Stomach smooth muscle (tissue), 2 donors: Measurements from ENCODE around the gene C1orf167.
A peak's percentile ranks its signal among the peaks of the same experiment; 100 is the strongest.

Experiments
- H3K27ac ChIP-seq: one replicate; pipeline ENCODE4 v1.7.0; 2013; ENCODE audit warnings: mild to moderate bottlenecking, low read length, inconsistent platforms
- H3K27me3 ChIP-seq, 2 donors: one replicate each; pipeline ENCODE4 v1.7.0; 2013; ENCODE audit warnings: low read length in 2 of 2; ENCODE audit not compliant: insufficient read depth in 2 of 2, control insufficient read depth in 1 of 2
- H3K36me3 ChIP-seq, 2 donors: one replicate each; pipeline ENCODE4 v1.7.0; 2013; ENCODE audit warnings: low read length in 2 of 2; ENCODE audit not compliant: control insufficient read depth in 2 of 2, insufficient read depth in 2 of 2
- H3K4me1 ChIP-seq: one replicate; pipeline ENCODE4 v1.7.0; 2013; ENCODE audit warnings: low read length; ENCODE audit not compliant: control insufficient read depth, insufficient read depth
- H3K4me3 ChIP-seq, 2 donors: one replicate each; pipeline ENCODE4 v1.7.0; 2013; ENCODE audit warnings: low read length in 2 of 2
- H3K9ac ChIP-seq, 2 donors: one replicate each; pipeline ENCODE4 v1.7.0; 2013; ENCODE audit warnings: low read length in 2 of 2, mild to moderate bottlenecking in 1 of 2
- H3K9me3 ChIP-seq, 2 donors: one replicate each; pipeline ENCODE4 v1.7.0; 2013; ENCODE audit warnings: low read length in 2 of 2; ENCODE audit not compliant: control insufficient read depth in 2 of 2
- donor health status: healthy.
- donor health status: Pancreatic carcinoma.

C1orf167 gene

DNA sequence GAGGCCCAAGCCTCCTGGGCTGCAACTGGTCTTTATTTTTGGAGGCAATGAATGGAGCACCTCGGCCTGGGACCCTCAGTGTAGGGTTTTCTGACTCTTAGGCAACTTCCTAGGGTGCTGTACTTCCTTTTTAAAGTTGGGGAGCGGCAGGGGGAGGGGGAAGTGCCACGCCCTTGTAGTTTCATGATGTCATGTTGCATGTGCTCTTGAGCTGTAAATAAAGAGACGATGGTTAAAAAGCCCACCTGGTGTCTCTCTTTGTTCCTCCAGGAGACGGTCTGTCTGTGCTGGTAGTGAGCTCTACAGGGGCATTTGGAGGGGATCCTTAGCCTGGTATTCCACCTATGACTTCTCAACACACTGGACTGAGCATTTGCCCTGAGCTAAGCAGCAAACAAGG is 36.4 kb upstream of the C1orf167 start:
- H3K9me3 ChIP-seq, result no peaks in the 10 kb centered on the region
- no peaks in the 10 kb centered on the region for H3K36me3 ChIP-seq
- H3K9ac ChIP-seq, result no peak overlapping the region
- H3K4me3 ChIP-seq, result no peak overlapping the region
- no peak overlapping the region for H3K27ac ChIP-seq
- H3K27me3 ChIP-seq, result no peaks in the 10 kb centered on the region
- H3K4me1 ChIP-seq, result peaks cover 24% of the 10 kb centered on the region

DNA sequence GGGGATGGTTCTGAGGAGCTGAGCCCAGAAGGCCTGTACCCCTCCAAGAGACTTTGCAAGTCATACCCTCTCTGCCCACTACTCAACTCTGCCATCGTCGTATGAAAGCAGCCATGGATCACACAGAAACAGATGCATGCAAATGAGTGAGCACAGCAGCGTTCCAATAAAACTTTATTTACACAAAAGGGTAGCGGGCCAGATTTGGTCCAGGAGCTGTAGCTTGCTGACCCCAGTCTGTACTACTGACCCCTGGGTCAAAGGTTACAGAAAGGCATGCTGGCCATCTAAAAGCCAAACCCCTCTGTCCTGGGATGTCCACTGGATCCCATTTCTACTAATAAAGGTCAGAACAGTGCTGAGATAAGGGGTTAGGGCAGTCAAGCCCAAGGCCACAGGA is 34.9 kb upstream of the C1orf167 start:
- Histone ChIP-seq H3K27me3 (no peaks in the 10 kb centered on the region), H3K4me1 (peaks cover 22% of the 10 kb centered on the region), H3K4me3 (no peak overlapping the region), H3K27ac (no peak overlapping the region), H3K36me3 (no peaks in the 10 kb centered on the region), H3K9me3 (no peaks in the 10 kb centered on the region), H3K9ac (no peak overlapping the region)

DNA sequence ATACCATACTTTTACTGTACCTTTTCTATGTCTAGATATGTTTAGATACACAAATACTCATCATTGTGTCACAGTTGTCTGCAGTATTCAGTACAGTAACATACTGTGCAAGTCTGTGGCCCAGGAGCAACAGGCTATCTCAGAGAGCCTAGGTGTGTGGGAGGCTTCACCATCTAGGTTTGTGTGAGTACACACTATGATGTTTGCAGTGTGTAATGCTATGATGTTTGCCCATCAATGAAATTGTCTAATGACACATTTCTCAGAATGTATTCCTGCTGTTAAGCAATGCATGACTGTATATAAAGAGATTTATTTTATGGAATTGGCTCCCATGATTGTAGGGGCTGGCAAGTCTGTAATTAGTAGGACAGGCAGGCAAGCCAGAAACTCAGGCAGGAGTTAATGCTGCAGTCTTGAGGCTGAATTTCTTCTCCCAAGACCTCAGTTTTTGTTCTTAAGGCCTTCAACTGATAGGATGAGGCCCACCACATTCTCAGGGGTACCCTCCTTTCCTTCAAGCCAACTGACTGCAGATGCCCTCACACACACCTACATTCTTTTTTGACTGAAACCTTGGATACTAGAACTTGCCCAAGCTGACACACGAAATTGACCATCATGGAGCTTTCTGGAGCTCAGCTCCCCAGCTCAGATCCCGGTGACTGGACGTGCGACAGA is 33.7 kb upstream of the C1orf167 start:
- Histone ChIP-seq H3K9ac (no peak overlapping the region), H3K27me3 (no peaks in the 10 kb centered on the region), H3K4me1 (peaks cover 25% of the 10 kb centered on the region), H3K36me3 (no peaks in the 10 kb centered on the region), H3K27ac (no peak overlapping the region), H3K9me3 (no peaks in the 10 kb centered on the region), H3K4me3 (no peak overlapping the region)

DNA sequence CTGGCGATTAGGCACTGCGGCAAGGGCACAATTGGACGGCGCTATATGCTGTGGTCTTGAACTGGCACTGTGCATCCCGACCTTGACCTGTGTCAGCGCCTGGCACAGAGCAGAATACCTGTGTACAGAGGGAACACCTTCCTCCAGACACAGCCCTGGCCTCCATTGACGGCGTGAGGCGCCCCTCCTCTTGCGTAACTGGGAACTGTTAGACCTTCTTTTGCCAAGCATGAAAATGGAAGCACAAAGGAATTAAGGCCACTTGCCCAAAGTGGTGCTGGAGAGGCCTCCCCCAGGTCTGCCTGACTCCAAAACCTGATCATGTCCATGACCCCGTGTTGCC is 32.9 kb upstream of the C1orf167 start:
- peaks cover 25% of the 10 kb centered on the region for H3K4me1 ChIP-seq
- H3K27me3 ChIP-seq, result no peaks in the 10 kb centered on the region
- H3K36me3 ChIP-seq, result no peaks in the 10 kb centered on the region
- no peaks in the 10 kb centered on the region for H3K9me3 ChIP-seq
- H3K4me3 ChIP-seq, result no peak overlapping the region
- H3K27ac ChIP-seq, result no peak overlapping the region
- no peak overlapping the region for H3K9ac ChIP-seq

DNA sequence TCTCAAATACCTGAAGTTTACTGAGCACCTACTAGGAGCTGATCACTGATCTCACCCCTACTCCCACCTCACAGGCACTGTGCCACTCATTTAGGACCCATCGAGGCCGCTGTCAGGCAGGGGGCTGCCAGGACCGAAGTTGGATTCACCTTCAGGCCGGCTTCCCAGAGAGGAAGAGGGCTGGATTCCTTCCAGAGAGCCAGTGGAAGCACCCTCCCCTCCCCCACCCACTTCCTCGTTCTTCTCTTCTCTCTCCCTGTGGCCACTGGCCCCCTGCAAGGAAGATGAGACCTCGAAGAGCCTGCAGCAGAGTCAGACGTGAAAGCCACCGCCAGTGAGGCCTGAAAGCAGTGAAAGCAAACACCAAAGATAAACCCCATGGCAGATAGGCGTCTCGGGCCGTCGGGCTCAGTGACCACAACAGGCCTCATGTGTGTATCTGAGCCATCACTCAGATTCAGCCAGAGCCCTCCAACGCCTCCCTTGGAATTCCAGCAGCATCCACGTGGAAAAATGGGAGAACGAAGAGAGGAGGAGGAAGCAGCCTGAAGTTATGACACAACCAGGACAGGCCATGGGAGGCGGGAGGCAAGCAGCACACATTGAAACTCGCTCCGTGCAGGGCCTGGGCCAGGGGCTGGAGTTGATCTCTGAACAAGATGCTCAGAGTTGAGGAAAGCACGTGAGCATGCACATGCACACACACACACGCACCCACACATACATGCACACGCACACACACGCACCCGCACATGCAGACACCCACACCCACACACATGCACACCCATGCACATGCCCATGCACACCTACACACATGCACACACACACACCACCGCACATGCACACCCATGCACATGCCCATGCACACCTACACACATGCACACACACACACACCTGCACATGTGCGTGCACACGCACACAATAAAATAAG is 32.2 kb upstream of the C1orf167 start:
- Histone ChIP-seq H3K27me3 (no peaks in the 10 kb centered on the region), H3K36me3 (no peaks in the 10 kb centered on the region), H3K4me1 (peaks cover 25% of the 10 kb centered on the region), H3K4me3 (no peak overlapping the region), H3K27ac (no peak overlapping the region), H3K9ac (no peak overlapping the region), H3K9me3 (no peaks in the 10 kb centered on the region)

DNA sequence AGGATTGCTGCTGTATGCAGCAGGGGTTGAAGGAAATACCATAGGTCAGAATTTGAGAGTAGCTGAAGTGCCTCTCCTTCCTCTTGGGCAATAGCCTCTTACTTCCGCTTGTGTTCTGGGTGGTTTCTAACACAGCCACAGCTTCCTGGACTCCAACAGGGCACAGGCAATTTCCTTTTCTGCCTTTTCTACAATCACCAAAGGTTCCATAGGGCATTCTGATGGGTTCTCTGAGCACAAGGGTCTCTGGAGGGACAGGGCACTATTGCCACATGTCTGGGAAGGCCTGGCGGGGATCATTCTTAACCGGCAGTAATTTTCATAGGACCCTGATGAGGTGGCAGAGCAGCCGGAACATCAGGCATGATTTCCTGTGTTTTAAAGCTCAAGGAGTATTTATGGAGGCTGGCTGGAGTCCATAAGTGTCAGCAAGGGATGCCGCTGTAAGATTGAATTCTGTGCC is 31.5 kb upstream of the C1orf167 start:
- Histone ChIP-seq H3K9ac (no peak overlapping the region), H3K4me3 (peak overlapping the region in 1 of 2 donors; percentile 15), H3K36me3 (no peaks in the 10 kb centered on the region), H3K9me3 (no peaks in the 10 kb centered on the region), H3K27ac (no peak overlapping the region), H3K4me1 (peaks cover 28% of the 10 kb centered on the region), H3K27me3 (no peaks in the 10 kb centered on the region)

DNA sequence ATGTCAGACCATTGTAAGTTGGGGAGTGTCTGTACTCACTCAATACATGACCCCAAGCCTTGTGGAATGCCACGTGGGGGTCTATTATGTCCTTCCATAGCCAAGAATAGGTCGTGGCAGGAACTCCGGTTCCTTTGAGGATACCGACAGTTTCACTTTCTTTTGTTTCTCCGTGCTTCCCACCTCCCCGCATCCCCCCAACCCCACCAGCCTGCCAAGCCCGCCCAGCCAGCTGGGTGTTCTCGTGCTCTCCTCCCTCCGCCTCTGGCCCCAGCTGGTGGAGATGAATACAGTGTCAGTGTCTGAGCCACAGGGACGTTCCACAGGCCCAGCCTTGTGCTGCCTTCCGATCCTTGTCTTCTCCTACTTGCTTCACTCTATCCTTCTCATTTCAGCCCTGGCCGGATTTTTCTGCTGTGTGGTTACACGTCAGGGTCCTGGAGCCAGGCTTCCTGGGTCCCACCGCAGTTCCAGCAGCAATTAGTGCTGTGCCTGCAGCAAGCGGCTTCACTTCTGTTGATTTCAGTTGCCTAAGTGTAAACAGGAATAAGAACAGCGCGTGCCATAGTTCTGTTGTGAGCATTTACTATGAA is 30.2 kb upstream of the C1orf167 start:
- H3K27me3 ChIP-seq, result no peaks in the 10 kb centered on the region
- peak overlapping the region; percentile 73 to 84 for H3K4me3 ChIP-seq
- H3K27ac ChIP-seq, result peak overlapping the region; percentile 85
- peaks cover 41% of the 10 kb centered on the region for H3K4me1 ChIP-seq
- H3K9me3 ChIP-seq, result no peaks in the 10 kb centered on the region
- peak overlapping the region; percentile 63 to 86 for H3K9ac ChIP-seq
- H3K36me3 ChIP-seq, result no peaks in the 10 kb centered on the region

DNA sequence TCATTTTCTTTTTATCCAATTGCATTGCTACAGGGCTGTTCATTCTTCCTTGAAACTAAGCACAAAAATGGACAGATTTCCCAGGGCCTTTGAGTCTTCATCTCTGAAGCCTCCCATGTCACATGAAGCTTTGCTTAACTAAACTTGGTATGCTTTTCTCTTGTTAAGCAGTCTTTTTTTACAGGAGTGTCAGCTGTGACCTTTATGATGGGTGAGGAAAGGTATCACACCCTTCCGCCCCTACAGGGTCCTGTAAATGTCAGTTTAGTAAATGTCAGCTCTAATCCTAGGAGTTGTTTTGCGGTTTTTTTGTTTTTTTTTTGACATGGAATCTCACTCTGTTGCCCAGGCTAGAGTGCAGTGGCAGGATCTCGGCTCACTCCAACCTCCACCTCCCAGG is 28.7 kb upstream of the C1orf167 start:
- Histone ChIP-seq H3K36me3 (no peaks in the 10 kb centered on the region), H3K9me3 (no peaks in the 10 kb centered on the region), H3K4me3 (no peak overlapping the region), H3K9ac (no peak overlapping the region), H3K27me3 (no peaks in the 10 kb centered on the region), H3K27ac (no peak overlapping the region), H3K4me1 (peaks cover 49% of the 10 kb centered on the region)

DNA sequence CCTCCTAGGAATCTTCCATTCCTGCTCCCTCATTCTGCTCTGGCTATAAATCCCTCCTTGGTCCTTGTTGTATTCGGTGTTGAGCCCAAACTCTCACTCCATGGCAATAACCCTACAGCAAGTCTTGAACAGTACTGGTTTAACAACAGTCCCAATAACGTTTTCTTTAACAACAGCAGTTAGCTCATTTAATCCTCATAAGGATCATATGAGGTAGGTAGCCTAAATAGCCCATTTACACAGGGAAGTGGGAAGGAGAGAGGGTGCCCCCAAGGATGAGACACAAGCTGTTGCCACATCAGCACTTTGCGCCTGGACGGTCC is 26.5 kb upstream of the C1orf167 start:
- peak overlapping the region; percentile 70 for H3K27ac ChIP-seq
- no peaks in the 10 kb centered on the region for H3K9me3 ChIP-seq
- no peak overlapping the region for H3K9ac ChIP-seq
- H3K4me1 ChIP-seq, result peaks cover 41% of the 10 kb centered on the region
- no peaks in the 10 kb centered on the region for H3K27me3 ChIP-seq
- no peaks in the 10 kb centered on the region for H3K36me3 ChIP-seq
- H3K4me3 ChIP-seq, result peak overlapping the region in 1 of 2 donors; percentile 94

DNA sequence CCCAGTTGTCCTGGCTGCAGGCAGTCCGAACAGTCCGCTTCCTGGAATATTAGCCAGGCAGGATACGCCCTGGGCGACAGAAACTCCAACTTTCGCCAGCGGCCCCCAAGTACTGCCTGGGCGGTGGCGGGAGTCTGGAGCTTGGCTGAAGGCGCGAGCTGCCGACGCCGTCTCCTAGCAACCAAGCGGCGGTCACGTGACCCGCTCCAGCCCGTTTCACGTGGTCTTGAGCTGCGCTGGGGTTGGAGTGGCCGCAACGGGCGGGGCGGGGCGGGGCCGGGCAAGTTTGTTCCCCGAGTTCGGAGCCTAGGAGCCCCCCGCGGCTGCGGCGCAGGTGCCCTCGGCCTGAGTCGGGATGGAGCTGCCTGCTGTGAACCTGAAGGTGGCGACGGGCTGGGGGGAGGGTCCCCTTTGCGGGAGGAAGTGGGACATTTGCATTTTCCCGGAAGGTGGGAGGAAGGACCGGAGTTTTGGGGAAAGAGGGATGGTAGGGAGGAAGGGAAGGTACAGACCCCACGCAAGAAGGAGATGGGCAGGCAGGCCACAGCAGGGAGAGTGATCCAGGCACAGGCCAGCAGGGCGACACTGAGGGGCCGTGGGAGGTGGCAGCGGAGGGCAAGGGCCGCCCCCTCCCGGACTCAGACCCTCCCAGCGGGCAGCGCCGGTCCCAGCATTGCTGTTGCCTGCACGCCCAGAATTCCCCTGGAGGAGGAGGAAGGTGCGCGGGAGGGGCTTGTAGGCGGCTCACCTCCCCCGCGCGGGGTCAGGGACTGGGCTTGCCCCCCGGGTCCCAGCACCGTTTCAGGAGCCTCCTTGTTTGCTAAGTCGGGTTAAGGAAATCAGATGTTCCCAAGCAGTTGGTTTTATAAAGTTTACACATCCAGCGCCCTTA is 25.9 kb upstream of the C1orf167 start, which contains the start of gene AGTRAP:
TSS of gene AGTRAP (plus strand) at position 283 of the 892 bp plus-strand sequence. CDS start at position 356, 73 bp downstream.
- Histone ChIP-seq H3K9me3 (no peaks in the 10 kb centered on the region), H3K36me3 (no peaks in the 10 kb centered on the region), H3K27ac (peak within 1 kb of the TSS; percentile 70), H3K4me3 (peak within 1 kb of the TSS; percentile 91 to 94), H3K27me3 (no peaks in the 10 kb centered on the region), H3K9ac (peak within 1 kb of the TSS; percentile 66 to 91), H3K4me1 (peaks cover 39% of the 10 kb centered on the region)
